Breast epithelium (tissue), 4 donors: Measurements from ENCODE around the gene PARVB. TPM values are rescaled to one million over a fixed set of nuclear protein-coding genes. Genes with fewer than 3 reads are reported as not detected.

Experiments used
- DNase-seq, 2 donors: peaks; one replicate each; pipeline ENCODE4 v3.0.0-alpha.2; 2019; ENCODE audit warnings: low spot score in 2 of 2
- H3K27ac ChIP-seq, 2 donors: fragments of 200-600 bp; sonication (generic) in 1 of 2; one replicate each; pipeline ENCODE4 v1.5.1; 2016 to 2019; ENCODE audit warnings: mild to moderate bottlenecking in 1 of 2
- H3K27me3 ChIP-seq, 2 donors: fragments of 200-600 bp; sonication (generic) in 1 of 2; one replicate each; pipeline versions ENCODE4 v1.5.1 to v1.6.0; 2017 to 2019; ENCODE audit warnings: control low read depth in 1 of 2, mild to moderate bottlenecking in 1 of 2
- H3K36me3 ChIP-seq: fragments of 200-600 bp; one replicate; pipeline ENCODE4 v1.5.1; 2019
- H3K4me1 ChIP-seq, 2 donors: fragments of 200-600 bp; sonication (generic); one replicate each; pipeline ENCODE4 v1.5.1; 2016 to 2019; ENCODE audit warnings: control low read depth in 1 of 2
- H3K4me3 ChIP-seq, 3 donors: fragments of 200-600 bp; sonication (generic); 1 replicate in 2 of 3; 2 replicates in 1 of 3; pipeline ENCODE4 v1.5.1; 2016 to 2019; ENCODE audit warnings: mild to moderate bottlenecking in 3 of 3, moderate library complexity in 2 of 3
- H3K9me3 ChIP-seq, 2 donors: fragments of 200-600 bp; sonication (generic) in 1 of 2; one replicate each; pipeline ENCODE4 v1.5.1; 2016 to 2019; ENCODE audit warnings: control low read depth in 1 of 2
- CTCF ChIP-seq, 3 donors: fragments of 450-650 bp; IDR thresholded peaks; one replicate each; pipeline ENCODE4 v1.5.1; 2016 to 2017; ENCODE audit warnings: antibody characterized with exemption in 3 of 3, mild to moderate bottlenecking in 3 of 3, moderate library complexity in 3 of 3
- POLR2A ChIP-seq: fragments of 450-650 bp; IDR thresholded peaks from one replicate; pipeline ENCODE4 v1.6.1; 2016; ENCODE audit warnings: antibody characterized with exemption, mild to moderate bottlenecking, moderate library complexity
- POLR2AphosphoS5 ChIP-seq, 3 donors: sonication (generic); formaldehyde crosslinking; IDR thresholded peaks; one replicate each; pipeline ENCODE4 v1.6.1; 2017; ENCODE audit warnings: antibody characterized with exemption in 3 of 3
- intact Hi-C: fragments of 100-400 bp; cut with DNase I; formaldehyde crosslinking; loops from one replicate; pipeline ENCODE4 v1.15.1; 2023; ENCODE audit warnings: low total_unique reads
- total RNA-seq, 3 donors: library from RNA; depleted of rRNA; stranded (reverse); fragments of >200 nt; gene quantifications; one replicate each; pipeline ENCODE4 v1.1.0, GENCODE V29; 2016

Gene PARVB
- total RNA-seq, 3 donors from 2014 or later = 12.3 to 57.6 (median 21.6) TPM

- Histone ChIP-seq H3K27me3 (peaks cover 0 to 48% of the 10 kb centered on the region in 2 donors), H3K27ac (no peak overlapping the region), H3K4me1 (no peaks in the 10 kb centered on the region), H3K36me3 (no peaks in the 10 kb centered on the region), H3K9me3 (no peaks in the 10 kb centered on the region), H3K4me3 (no peak overlapping the region)
- intact Hi-C loops = no loop called here
- TF ChIP-seq CTCF (IDR thresholded peaks at IDR 0.05) (no peak), POLR2AphosphoS5 (IDR thresholded peaks at IDR 0.05) (no peak), POLR2A (no peak)
- no peak for DNase-seq
Measured at GRCh38 chr22:44184006-44184405, 159.9 kb downstream of the PARVB start.

DNA sequence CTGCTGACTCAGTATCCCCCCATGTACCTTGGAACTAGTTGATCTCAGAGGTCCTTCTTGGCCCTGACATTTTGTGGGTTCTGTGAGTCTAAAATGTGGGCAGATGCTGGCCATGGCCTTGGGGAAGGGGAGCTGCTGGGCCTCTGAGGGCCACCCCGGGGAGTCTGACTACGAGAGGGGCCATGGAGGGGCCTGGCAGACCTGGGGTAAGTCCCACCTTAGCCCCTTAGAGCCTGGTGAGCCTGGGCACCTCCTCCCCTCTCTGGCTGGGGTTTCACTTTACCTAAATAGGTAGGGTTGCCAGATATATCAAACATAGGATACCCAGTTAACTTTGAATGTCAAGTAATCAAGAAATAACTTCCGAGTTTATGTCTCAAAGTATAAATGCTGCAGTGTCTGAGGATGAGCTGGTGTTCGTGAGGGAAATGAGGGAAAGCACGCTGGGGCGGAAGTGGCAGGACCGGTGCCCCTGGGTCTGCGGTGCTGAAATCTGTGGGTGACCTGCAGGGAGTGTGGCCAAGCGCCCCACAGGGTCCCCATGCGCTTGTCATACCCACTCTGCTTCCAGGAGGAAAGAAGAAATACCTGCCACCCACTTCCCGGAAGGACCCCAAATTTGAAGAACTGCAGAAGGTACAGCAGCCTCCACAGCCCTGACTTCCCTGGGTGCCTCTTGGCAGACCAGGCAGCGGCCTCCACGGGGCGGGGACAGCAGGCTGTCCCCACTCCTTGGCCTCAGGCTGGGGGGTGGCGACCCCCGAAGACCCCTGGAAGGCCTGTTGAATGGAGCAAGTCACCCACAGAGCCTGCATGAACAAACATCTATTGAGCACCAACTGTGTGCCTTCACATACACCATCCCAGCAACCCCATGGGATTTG is 161.4 kb downstream of the PARVB start:
- Histone ChIP-seq H3K4me1 (no peaks in the 10 kb centered on the region), H3K9me3 (no peaks in the 10 kb centered on the region), H3K27me3 (peaks cover 0 to 40% of the 10 kb centered on the region in 2 donors), H3K36me3 (no peaks in the 10 kb centered on the region), H3K27ac (no peak overlapping the region), H3K4me3 (no peak overlapping the region)
- DNase-seq = no peak
- intact Hi-C loops = no loop called here
- TF ChIP-seq POLR2AphosphoS5 (IDR thresholded peaks at IDR 0.05) (no peak), CTCF (IDR thresholded peaks at IDR 0.05) (no peak), POLR2A (no peak)

DNA sequence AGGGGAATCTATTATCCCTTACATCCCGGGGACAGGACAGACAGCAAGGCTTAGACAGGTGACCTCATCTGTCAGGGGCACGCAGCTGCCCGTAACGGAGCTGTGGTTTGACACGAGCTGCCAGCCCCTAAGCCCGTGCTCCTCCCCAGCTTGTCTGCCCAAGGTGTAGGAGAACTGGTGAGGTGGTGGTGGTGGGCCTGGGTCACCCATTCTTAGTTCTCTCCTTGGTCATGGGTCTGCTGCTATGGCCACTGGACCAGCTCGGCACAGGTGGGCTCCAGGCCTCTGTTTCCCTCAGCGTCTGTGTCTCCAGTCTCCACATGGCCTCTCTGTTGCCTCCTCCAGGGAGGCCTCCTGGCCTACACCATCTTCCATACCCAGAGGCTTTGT is 162.0 kb downstream of the PARVB start:
- DNase-seq = no peak
- no peak overlapping the region for H3K27ac ChIP-seq
- TF ChIP-seq CTCF (IDR thresholded peaks at IDR 0.05) (no peak), POLR2A (no peak), POLR2AphosphoS5 (IDR thresholded peaks at IDR 0.05) (no peak)

GRCh38 chr22:44186737-44187136 is 162.6 kb downstream of the PARVB start:
- Histone ChIP-seq H3K4me3 (no peak overlapping the region), H3K36me3 (no peaks in the 10 kb centered on the region), H3K27ac (no peak overlapping the region), H3K9me3 (no peaks in the 10 kb centered on the region), H3K27me3 (peaks cover 0 to 30% of the 10 kb centered on the region in 2 donors), H3K4me1 (no peaks in the 10 kb centered on the region)
- intact Hi-C loops = no loop called here
- TF ChIP-seq CTCF (IDR thresholded peaks at IDR 0.05) = no peak
- TF ChIP-seq POLR2AphosphoS5 (IDR thresholded peaks at IDR 0.05) = no peak
- TF ChIP-seq POLR2A = no peak
- DNase-seq = no peak

More for the DNA sequence above, 162.0 kb downstream of the PARVB start:
- no peaks in the 10 kb centered on the region for H3K4me1 ChIP-seq
- H3K27me3 ChIP-seq = peaks cover 0 to 36% of the 10 kb centered on the region in 2 donors
- H3K36me3 ChIP-seq = no peaks in the 10 kb centered on the region
- no peak overlapping the region for H3K4me3 ChIP-seq
- H3K9me3 ChIP-seq = no peaks in the 10 kb centered on the region
- intact Hi-C loops = no loop called here

GRCh38 chr22:44187652-44188230 is 163.6 kb downstream of the PARVB start:
- intact Hi-C loops = no loop called here
- Histone ChIP-seq H3K4me1 (no peaks in the 10 kb centered on the region), H3K4me3 (no peak overlapping the region), H3K36me3 (no peaks in the 10 kb centered on the region), H3K27me3 (peaks cover 0 to 20% of the 10 kb centered on the region in 2 donors), H3K9me3 (peaks cover 0 to 3% of the 10 kb centered on the region in 2 donors), H3K27ac (no peak overlapping the region)
- TF ChIP-seq CTCF (IDR thresholded peaks at IDR 0.05) (no peak), POLR2A (no peak), POLR2AphosphoS5 (IDR thresholded peaks at IDR 0.05) (no peak)
- no peak for DNase-seq
